Thoracic aorta (tissue), 2 donors: ENCODE results near the gene SLC22A6. TPM values are rescaled to one million over a fixed set of nuclear protein-coding genes. Genes with fewer than 3 reads are reported as not detected.

Experiments used
- ATAC-seq: fragments of 150-250 bp; one replicate; pipeline ENCODE4 v1.8.0; 2017; ENCODE audit warnings: low read depth; ENCODE audit not compliant: insufficient number of reproducible peaks, low FRiP score
- DNase-seq: peaks from one replicate; pipeline ENCODE4 v3.0.0-alpha.2; 2020; ENCODE audit warnings: low spot score
- H3K27ac ChIP-seq, 2 donors: fragments of 200-600 bp; sonication (generic); 1 replicate in 1 of 2; 2 replicates in 1 of 2; pipeline ENCODE4 v1.5.1; 2016; ENCODE audit warnings: mild to moderate bottlenecking in 2 of 2, moderate library complexity in 2 of 2
- H3K27me3 ChIP-seq: fragments of 200-600 bp; sonication (generic); replicated peaks from 2 replicates; pipeline ENCODE4 v1.6.0; 2016; ENCODE audit warnings: mild to moderate bottlenecking; ENCODE audit not compliant: insufficient read depth
- H3K36me3 ChIP-seq: fragments of 200-600 bp; sonication (generic); one replicate; pipeline ENCODE4 v1.5.1; 2016
- H3K4me1 ChIP-seq, 2 donors: fragments of 200-600 bp; sonication (generic); 1 replicate in 1 of 2; 2 replicates in 1 of 2; pipeline versions ENCODE4 v1.5.1 to v1.6.0; 2016; ENCODE audit warnings: low read depth in 2 of 2, mild to moderate bottlenecking in 1 of 2; ENCODE audit not compliant: control insufficient read depth in 1 of 2
- H3K4me3 ChIP-seq: fragments of 200-600 bp; sonication (generic); 2 replicates; pipeline ENCODE4 v1.5.1; 2016; ENCODE audit warnings: mild to moderate bottlenecking
- H3K9me3 ChIP-seq: fragments of 200-600 bp; sonication (generic); 2 replicates; pipeline ENCODE4 v1.5.1; 2016
- CTCF ChIP-seq: fragments of 200-600 bp; sonication (generic); IDR thresholded peaks from one replicate; pipeline ENCODE4 v1.5.1; 2019; ENCODE audit warnings: antibody characterized with exemption
- total RNA-seq, 2 donors: library from RNA; depleted of rRNA; stranded (reverse); fragments of >200 nt; gene quantifications; one replicate each; pipeline versions ENCODE4 v1.1.0 to v1.2.3, GENCODE V29; 2016

The SLC22A6 gene
- total RNA-seq: not detected

GRCh38 chr11:62984451-62984991, at the start of gene SLC22A6:
SLC22A6 (minus strand) TSS chr11:62984967; CDS start chr11:62984690, 277 bp downstream.
- Histone ChIP-seq H3K4me1 (no peaks in the 10 kb centered on the region), H3K27me3 (no peaks in the 10 kb centered on the region), H3K9me3 (no peaks in the 10 kb centered on the region), H3K27ac (no peak within 1 kb of the TSS), H3K4me3 (no peak within 1 kb of the TSS), H3K36me3 (no peaks in the 10 kb centered on the region)
- no peak for TF ChIP-seq CTCF
- ATAC-seq: no peak
- no peak for DNase-seq

- ATAC-seq (no peak), DNase-seq (no peak)
- no peaks in the 10 kb centered on the region for H3K36me3 ChIP-seq
- H3K9me3 ChIP-seq: no peaks in the 10 kb centered on the region
- H3K27ac ChIP-seq: no peak overlapping the region
- no peak overlapping the region for H3K4me3 ChIP-seq
- no peaks in the 10 kb centered on the region for H3K4me1 ChIP-seq
- H3K27me3 ChIP-seq: no peaks in the 10 kb centered on the region
- no peak for TF ChIP-seq CTCF
Measured at GRCh38 chr11:63032457-63032856, 47.7 kb upstream of the SLC22A6 start.

GRCh38 chr11:63023841-63024648, 39.3 kb upstream of the SLC22A6 start:
- Histone ChIP-seq H3K4me3 (peak overlapping the region; percentile 27), H3K36me3 (no peaks in the 10 kb centered on the region), H3K4me1 (no peaks in the 10 kb centered on the region), H3K27me3 (no peaks in the 10 kb centered on the region), H3K9me3 (no peaks in the 10 kb centered on the region), H3K27ac (no peak overlapping the region)
- TF ChIP-seq CTCF: peak; percentile 100
- ATAC-seq (peak; percentile 60), DNase-seq (peak; percentile 73)

- DNase-seq: no peak
- no peak overlapping the region for H3K27ac ChIP-seq
- peak overlapping the region; percentile 27 for H3K4me3 ChIP-seq
Measured at GRCh38 chr11:63023222-63023814, 38.6 kb upstream of the SLC22A6 start.

More at GRCh38 chr11:63023222-63023814, 38.6 kb upstream of the SLC22A6 start:
- ATAC-seq: no peak
- H3K9me3 ChIP-seq: no peaks in the 10 kb centered on the region
- H3K27me3 ChIP-seq: no peaks in the 10 kb centered on the region
- H3K36me3 ChIP-seq: no peaks in the 10 kb centered on the region
- TF ChIP-seq CTCF: no peak
- no peaks in the 10 kb centered on the region for H3K4me1 ChIP-seq
